ENCODE results near the gene FOLR1. TPM values are rescaled to one million over a fixed set of nuclear protein-coding genes. Genes with fewer than 3 reads are reported as not detected.

Gene FOLR1
- total and polyA plus RNA-seq, 9 of the 15 experiments (the other 6 are each of a cell fraction or from before 2014, with no cell fraction given): 0.22 to 2.3 (median 1.0) TPM

GRCh38 chr11:72245263-72245816, 53.4 kb downstream of the FOLR1 start:
- no TSS peak for BruUV-seq (replicated peaks)
- POLR2A ChIA-PET: interaction anchor here (2.2 kb wide), 1 partner anchor 10 kb away, joined by 9 read pairs; no protein-coding TSS in a partner anchor
- CTCF ChIA-PET (ENCODE audit: low intra/inter-chr PET ratio): no interaction called here
- Histone ChIP-seq H3K4me1 (replicated peaks in 1 of 2; ENCODE audit: control insufficient read depth in 2 of 2, insufficient read depth in 2 of 2, low read length in 2 of 2) (peaks cover 0 to 14% of the 10 kb centered on the region in 2 experiments; a peak in 2 of 5 replicates), H3K9me3 (replicated peaks; ENCODE audit: control insufficient read depth, insufficient read depth, low read depth, low read length) (no peaks in the 10 kb centered on the region), H3K9me1 (ENCODE audit: control insufficient read depth, insufficient read depth, low read length) (no peaks in the 10 kb centered on the region), H3K36me3 (ENCODE audit: control insufficient read depth, insufficient read depth, low read length) (no peaks in the 10 kb centered on the region), H2AFZ (ENCODE audit: low read depth, low read length) (no peak overlapping the region), H3K27ac (ENCODE audit: extremely low read depth, low read depth, low read length) (no peak overlapping the region), H3K9ac (ENCODE audit: insufficient read depth in 1 of 2, low read depth in 2 of 2, low read length in 2 of 2) (no peak overlapping the region; a peak in 1 of 4 replicates), H3K4me3 (no peak overlapping the region), H3K79me2 (ENCODE audit: control insufficient read depth, insufficient read depth, low read length) (no peaks in the 10 kb centered on the region), H3K4me2 (ENCODE audit: insufficient read depth, low read length) (no peak overlapping the region), H4K20me1 (replicated peaks; ENCODE audit: control insufficient read depth, insufficient read depth, low read length) (no peaks in the 10 kb centered on the region), H3K27me3 (ENCODE audit: control insufficient read depth in 2 of 2, insufficient read depth in 2 of 2, low read length in 2 of 2) (peaks cover 25 to 43% of the 10 kb centered on the region in 2 experiments)
- WGBS (ENCODE audit: insufficient coverage, low coverage, missing lambda C conversion rate): 4% methylated on average over 17 of the region's 19 CpGs
- in situ Hi-C loops (cut with MboI): no loop called here
- TF ChIP-seq POLR3G (IDR thresholded peaks at IDR 0.05; ENCODE audit: extremely low read depth, insufficient read length, insufficient replicate concordance) (no peak), TBL1XR1 (IDR thresholded peaks at IDR 0.05; ENCODE audit: low read length in 2 of 2) (no peak), BCOR (IDR thresholded peaks at IDR 0.05) (no peak), MTA2 (IDR thresholded peaks at IDR 0.05; ENCODE audit: low read depth) (no peak), ATF6 (CRISPR knock-in tag; IDR thresholded peaks at IDR 0.05) (no peak), FOXJ3 (CRISPR knock-in tag; IDR thresholded peaks at IDR 0.05) (no peak), ETV5 (CRISPR knock-in tag; IDR thresholded peaks at IDR 0.05; ENCODE audit: low read depth) (no peak), FOXA1 (IDR thresholded peaks at IDR 0.05; ENCODE audit: borderline replicate concordance) (no peak), MNT (conservative IDR thresholded peaks at IDR 0.05) (no peak), SIN3A (IDR thresholded peaks at IDR 0.05; ENCODE audit: borderline replicate concordance in 2 of 2, control insufficient read depth in 1 of 2, low read depth in 2 of 2, low read length in 2 of 2) (no peak), EWSR1 (IDR thresholded peaks at IDR 0.05; ENCODE audit: borderline replicate concordance, low read depth, partially characterized antibody) (no peak), PPARD (CRISPR knock-in tag; IDR thresholded peaks at IDR 0.05) (no peak), ZBTB7A (IDR thresholded peaks at IDR 0.05; ENCODE audit: borderline replicate concordance, control insufficient read depth, low read depth, low read length) (no peak), NFYB (IDR thresholded peaks at IDR 0.05; ENCODE audit: extremely low read depth, insufficient read length) (no peak)
- no peak for FAIRE-seq
- no peak for ATAC-seq
- DNase-seq (ENCODE audit: extremely low read depth in 1 of 4, low spot score in 3 of 4): no peak
- intact Hi-C loops (cut with micrococcal nuclease): no loop called here

All from K562 (cell line).